GM12878 (cell line): ENCODE measurements around the gene BMAL1. TPM values are rescaled to one million over a fixed set of nuclear protein-coding genes. Genes with fewer than 3 reads are reported as not detected.

ENCODE experiments used
- ATAC-seq: fragments of 200-7000 bp; cut with Tn5 transposase; 3 replicates; pipeline ENCODE4 v1.9.1; 2020; ENCODE audit warnings: mild to moderate bottlenecking, moderate library complexity
- BruUV-seq: library from RNA; stranded (reverse); fragments of 400-500 nt; replicated peaks from 2 replicates; lab custom pipeline; 2021; lab: Mats Ljungman, UMichigan
- CTCF ChIA-PET: fragments of 300-600 bp; sonication (Branson Sonifier 250); formaldehyde crosslinking; extraction: SDS; loops from one replicate; lab custom pipeline; 2021; ENCODE audit warnings: inconsistent platforms; lab: Yijun Ruan, JAX
- POLR2A ChIA-PET: fragments of 350-600 bp; formaldehyde crosslinking; extraction: SDS; loops from one replicate; lab custom pipeline; 2021; ENCODE audit warnings: inconsistent platforms; lab: Charles Lee
- RAD21 ChIA-PET: fragments of 300-600 bp; sonication (Branson Sonifier 250); formaldehyde crosslinking; loops from one replicate; lab custom pipeline; 2023; ENCODE audit warnings: antibody characterized with exemption; ENCODE audit not compliant: unreplicated experiment; lab: Charles Lee
- SMC1A ChIA-PET: fragments of 300-600 bp; sonication (Branson Sonifier 250); formaldehyde crosslinking; loops from one replicate; lab custom pipeline; 2023; ENCODE audit not compliant: unreplicated experiment, uncharacterized antibody; lab: Charles Lee
- DNase-seq: peaks from one replicate; pipeline ENCODE4 v3.0.0-alpha.2; 2011; ENCODE audit warnings: low read depth, low spot score
- FAIRE-seq: peaks from 3 replicates; lab custom pipeline; 2011; peaks lifted over from hg19 to GRCh38; lab: Jason Lieb, UNC
- H2AFZ ChIP-seq: 2 replicates; pipeline ENCODE4 v1.6.0; 2011; ENCODE audit warnings: low read depth, low read length, control low read depth; ENCODE audit not compliant: control insufficient read depth
- H3K27ac ChIP-seq: 2 replicates; pipeline ENCODE4 v1.5.1; 2011; ENCODE audit warnings: control low read depth; ENCODE audit not compliant: control insufficient read depth, insufficient read depth
- H3K27me3 ChIP-seq, 2 experiments: replicated peaks in 1 of 2; 2 replicates each; pipeline versions ENCODE4 v1.6.0 to v1.6.1; 2011; ENCODE audit warnings: low read length in 1 of 2; ENCODE audit not compliant: control insufficient read depth in 2 of 2, insufficient read depth in 2 of 2
- H3K36me3 ChIP-seq, 2 experiments: 2 replicates each; pipeline ENCODE4 v1.5.1; 2011; ENCODE audit warnings: low read length in 1 of 2; ENCODE audit not compliant: control insufficient read depth in 2 of 2, insufficient read depth in 2 of 2
- H3K4me1 ChIP-seq: 2 replicates; pipeline ENCODE4 v1.6.1; 2011; ENCODE audit warnings: mild to moderate bottlenecking, low read length, moderate library complexity, mixed read lengths; ENCODE audit not compliant: control insufficient read depth, insufficient read depth
- H3K4me2 ChIP-seq: 2 replicates; pipeline ENCODE4 v1.6.0; 2011; ENCODE audit warnings: control low read depth; ENCODE audit not compliant: control insufficient read depth, insufficient read depth
- H3K4me3 ChIP-seq: fragments of 200-600 bp; sonication (generic); 2 replicates; pipeline ENCODE4 v1.5.1; 2016
- H3K79me2 ChIP-seq: 2 replicates; pipeline ENCODE4 v1.6.0; 2011; ENCODE audit warnings: low read length; ENCODE audit not compliant: control insufficient read depth, insufficient read depth
- H3K9ac ChIP-seq: 2 replicates; pipeline ENCODE4 v1.8.0; 2011; ENCODE audit warnings: low read length, control low read depth, mixed read lengths; ENCODE audit not compliant: control insufficient read depth, insufficient read depth
- H3K9me3 ChIP-seq: replicated peaks from 3 replicates; pipeline ENCODE4 v1.5.1; 2011; ENCODE audit warnings: mild to moderate bottlenecking, low read length; ENCODE audit not compliant: control insufficient read depth, insufficient read depth
- H4K20me1 ChIP-seq: 2 replicates; pipeline ENCODE4 v1.6.0; 2011; ENCODE audit not compliant: control insufficient read depth, insufficient read depth
- PAX8 ChIP-seq: fragments of 450-650 bp; IDR thresholded peaks from 2 replicates; pipeline ENCODE4 v1.6.1; 2017; ENCODE audit warnings: mild to moderate bottlenecking, moderate library complexity
- ZNF592 ChIP-seq: fragments of 450-650 bp; IDR thresholded peaks from 2 replicates; pipeline ENCODE4 v1.6.1; 2017; ENCODE audit warnings: mild to moderate bottlenecking, moderate library complexity
- WGBS: methylation state at CpG from one replicate; pipeline ENCODE4 v1.1.6; 2016; ENCODE audit warnings: low lambda C conversion rate; ENCODE audit not compliant: insufficient replicate concordance, insufficient coverage; ENCODE audit errors: missing lambda C conversion rate; 5-methylcytosine and 5-hydroxymethylcytosine counted together
- in situ Hi-C: fragments of 300-500 bp; cut with MboI; formaldehyde crosslinking; loops from 9 replicates; pipeline ENCODE4 v1.14.3; 2018; ENCODE audit warnings: mixed read lengths
- intact Hi-C: fragments of 100-400 bp; cut with micrococcal nuclease; formaldehyde crosslinking; loops from one replicate; pipeline ENCODE4 v1.14.2; 2022; ENCODE audit not compliant: unreplicated experiment
- polyA plus RNA-seq, 11 experiments: library from polyadenylated mRNA; depleted of rRNA in 4 of 11; unstranded in 6 of 11; stranded (reverse) in 5 of 11; fragments of >200 nt; fragmentation: Nextera tagmentation in 4 of 11; fragmentation: Illumina TruSeq in 1 of 11; extraction: Ambion mirVana in 4 of 11; extraction: Trizol in 1 of 11; gene quantifications; 1 replicate in 1 of 11; 2 replicates in 10 of 11; pipeline versions ENCODE4 v1.2.1 to v1.2.3, GENCODE V29; 2011 to 2016; ENCODE audit warnings: inconsistent platforms in 2 of 11, missing spikeins in 2 of 11, low read depth in 1 of 11
- total RNA-seq, 4 experiments: library from RNA; depleted of rRNA in 3 of 4; stranded (reverse); fragments of >200 nt in 3 of 4; fragmentation: Illumina TruSeq in 1 of 4; extraction: Trizol in 1 of 4; gene quantifications; 2 replicates each; pipeline versions ENCODE4 v1.2.1 to v1.2.3, GENCODE V29; 2013 to 2021

BMAL1 gene
- total and polyA plus RNA-seq, 10 of the 15 experiments (the other 5 are each of a cell fraction or from before 2014, with no cell fraction given) = 3.5 to 40.6 (median 13.6) TPM

DNA sequence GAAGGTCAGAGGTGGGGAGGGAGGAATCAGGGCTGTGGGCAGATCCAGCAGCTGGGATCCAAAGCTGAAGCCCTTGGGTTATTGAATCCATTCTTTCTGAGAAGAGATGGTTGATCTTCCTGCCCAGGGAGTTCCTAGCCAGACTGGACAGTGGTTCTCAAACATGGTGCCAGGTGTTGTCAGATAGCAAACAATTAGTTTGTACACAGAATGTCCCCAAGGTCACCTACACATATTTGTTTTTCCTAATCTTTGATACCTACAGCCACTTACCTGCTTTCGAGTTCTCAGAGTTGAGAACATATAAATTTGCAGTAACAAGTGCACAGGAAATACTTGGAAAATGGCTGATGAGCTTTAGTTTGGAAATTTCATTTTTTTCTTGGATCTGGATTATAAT, 54.5 kb downstream of the BMAL1 start:
- BruUV-seq = no TSS peak

More for the DNA sequence above, 54.5 kb downstream of the BMAL1 start:
- ChIA-PET CTCF (interaction anchor here (0.9 to 10.4 kb wide), 11 partner anchors 13 to 149 kb away, joined by 3 to 253 read pairs (median 12); no protein-coding TSS in a partner anchor), SMC1A (interaction anchor here (0.7 to 15.7 kb wide), 12 partner anchors 11 to 218 kb away, joined by 3 to 226 read pairs (median 6); no protein-coding TSS in a partner anchor), POLR2A (interaction anchor here (0.7 to 5.0 kb wide), 7 partner anchors 11 to 53 kb away, joined by 3 to 20 read pairs (median 3); no protein-coding TSS in a partner anchor), RAD21 (interaction anchor here (0.7 to 10.7 kb wide), 6 partner anchors 14 to 82 kb away, joined by 3 to 171 read pairs (median 34); no protein-coding TSS in a partner anchor)
- H3K27ac ChIP-seq = no peak overlapping the region
- H2AFZ ChIP-seq = no peak overlapping the region
- no peak for FAIRE-seq
- H3K4me3 ChIP-seq = no peak overlapping the region
- peaks cover 8% of the 10 kb centered on the region for H3K79me2 ChIP-seq
- peaks cover 23% of the 10 kb centered on the region for H3K4me1 ChIP-seq
- no peaks in the 10 kb centered on the region for H3K9me3 ChIP-seq
- no peaks in the 10 kb centered on the region for H3K27me3 ChIP-seq
- in situ Hi-C loops = loop anchor here (5.0 kb wide), 1 partner anchor 45 kb away; no protein-coding TSS in a partner anchor
- peaks cover 5% of the 10 kb centered on the region; the same call in 1 of the 2 replicates for H4K20me1 ChIP-seq
- no peak for DNase-seq
- H3K36me3 ChIP-seq = peaks cover 0 to 1% of the 10 kb centered on the region in 2 experiments; a peak in 2 of 4 replicates
- H3K9ac ChIP-seq = no peak overlapping the region
- 0 out of 2 replicates have a peak, but pooled peaks have one; percentile 7 for TF ChIP-seq ZNF592
- TF ChIP-seq PAX8 = no peak
- ATAC-seq = no peak
- intact Hi-C loops = loop anchor here (1.0 to 10.0 kb wide), 2 partner anchors 11 to 333 kb away; partner anchors contain the start of gene FAR1
- no peak overlapping the region for H3K4me2 ChIP-seq
- WGBS = 100% methylated on average over 1 of the region's 1 CpG
